GM19239 (cell line): ENCODE data around the gene DHRSX.
"Not testable (repeated sequence)": the region's sequence is repeated elsewhere in the genome, so short reads cannot be mapped to it uniquely, and the experiment has no call there.

Experiments
- DNase-seq: peaks from one replicate; pipeline ENCODE4 v3.0.0; 2011; ENCODE audit warnings: low spot score; ENCODE audit not compliant: insufficient read length
- FAIRE-seq: peaks from 2 replicates; lab custom pipeline; 2011; peaks lifted over from hg19 to GRCh38; lab: Jason Lieb, UNC

Gene DHRSX

DNA sequence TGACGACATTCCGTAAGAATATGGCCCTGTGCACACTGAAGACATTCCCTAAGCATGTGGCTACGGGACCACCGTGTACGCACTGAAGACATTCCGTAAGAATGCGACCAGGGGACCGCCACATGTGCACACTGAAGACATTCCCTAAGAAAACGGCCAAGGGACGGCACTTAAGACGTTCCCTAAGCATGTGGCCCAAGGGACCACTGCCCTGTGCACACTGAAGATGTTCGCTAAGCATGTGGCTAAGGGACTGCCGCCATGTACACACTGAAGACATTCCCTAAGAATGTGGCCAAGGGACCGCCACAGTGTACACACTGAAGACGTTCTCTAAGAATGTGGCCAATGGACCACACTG is 21.4 kb downstream of the DHRSX start:
- FAIRE-seq: no peak
- DNase-seq: no peak

DNA sequence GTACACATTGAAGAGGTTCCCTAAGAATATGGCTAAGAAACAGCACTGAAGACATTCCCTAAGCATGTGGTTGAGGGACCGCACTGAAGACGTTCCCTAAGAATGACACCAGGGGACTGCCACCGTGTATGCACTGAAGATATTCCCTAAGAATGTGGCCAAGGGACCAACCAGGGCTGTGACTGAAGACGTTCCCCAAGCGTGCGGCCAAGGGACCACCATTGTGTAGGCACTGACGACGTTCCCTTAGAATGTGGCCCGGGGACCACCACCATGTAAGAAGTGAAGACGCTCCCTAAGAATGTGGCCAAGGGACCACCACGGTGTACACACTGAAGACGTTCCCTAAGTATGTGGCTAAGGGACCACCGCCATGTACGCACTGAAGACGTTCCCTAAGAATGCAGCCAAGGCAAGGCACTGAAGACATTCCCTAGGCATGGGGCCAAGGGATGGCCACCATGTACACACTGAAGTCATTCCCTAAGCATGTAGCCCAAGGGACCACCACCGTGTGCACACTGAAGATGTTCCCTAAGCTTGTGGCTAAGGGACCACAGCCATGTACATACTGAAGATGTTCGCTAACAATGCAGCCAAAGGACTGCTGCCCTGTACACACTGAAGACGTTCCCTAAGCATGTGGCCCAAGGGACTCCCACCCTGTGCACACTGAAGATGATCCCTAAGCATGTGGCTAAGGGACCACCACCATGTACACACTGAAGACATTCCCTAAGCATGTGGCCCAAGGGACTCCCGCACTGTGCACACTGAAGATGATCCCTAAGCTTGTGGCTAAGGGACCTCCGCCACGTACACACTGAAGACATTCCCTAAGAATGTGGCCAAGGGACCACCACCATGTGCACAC is 22.0 kb downstream of the DHRSX start:
- FAIRE-seq (no peak), DNase-seq (no peak)

DNA sequence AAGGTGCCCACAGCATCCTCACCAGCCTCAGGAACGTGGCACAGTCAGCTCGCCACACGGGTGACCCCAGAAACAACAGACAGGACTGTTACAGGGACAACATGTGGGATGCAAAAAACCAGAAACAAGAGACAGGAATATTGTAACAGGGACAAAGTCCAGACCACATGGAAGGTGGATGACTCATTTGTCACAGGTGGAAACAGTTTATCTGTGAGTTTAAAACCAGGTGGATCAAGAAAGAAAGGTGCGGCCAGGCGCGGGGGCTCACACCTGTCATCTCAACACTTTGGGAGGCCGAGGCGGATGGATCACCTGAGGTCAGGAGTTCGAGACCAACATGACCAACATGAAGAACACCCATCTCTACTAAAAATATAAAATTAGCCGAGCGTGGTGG is 23.5 kb downstream of the DHRSX start:
- FAIRE-seq: peak; percentile 59
- DNase-seq: not testable (repeated sequence)

GRCh38 chrX:2474963-2475726 is 25.6 kb downstream of the DHRSX start:
- DNase-seq (no peak), FAIRE-seq (no peak)

DNA sequence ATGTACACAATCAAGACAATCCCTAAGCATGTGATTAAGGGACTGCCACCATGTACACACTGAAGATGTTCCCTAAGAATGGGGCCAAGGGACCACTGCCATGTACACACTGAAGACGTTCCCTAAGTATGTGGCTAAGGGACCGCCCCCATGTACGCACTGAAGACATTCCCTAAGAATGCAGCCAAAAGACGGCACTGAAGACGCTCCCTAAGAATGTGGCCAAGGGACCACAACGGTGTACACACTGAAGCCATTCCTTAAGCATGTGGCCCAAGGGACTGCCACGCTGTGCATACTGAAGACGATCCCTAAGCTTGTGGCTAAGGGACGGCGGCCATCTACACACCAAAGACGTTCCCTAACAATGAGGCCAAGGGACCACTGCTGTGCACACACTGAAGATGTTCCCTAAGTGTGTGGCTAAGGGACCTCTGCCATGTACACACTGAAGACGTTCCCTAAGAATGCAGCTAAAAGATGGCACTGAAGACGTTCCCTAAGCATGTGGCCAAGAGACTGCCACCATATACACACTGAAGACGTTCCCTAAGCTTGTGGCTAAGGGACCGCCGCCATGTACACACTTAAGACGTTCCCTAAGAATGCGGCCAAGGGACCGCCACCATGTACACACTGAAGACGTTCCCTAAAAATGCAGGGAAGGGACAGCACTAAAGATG is 26.4 kb downstream of the DHRSX start:
- DNase-seq: no peak
- no peak for FAIRE-seq

GRCh38 chrX:2473064-2473463 is 27.7 kb downstream of the DHRSX start:
- not testable (repeated sequence) for DNase-seq, FAIRE-seq

DNA sequence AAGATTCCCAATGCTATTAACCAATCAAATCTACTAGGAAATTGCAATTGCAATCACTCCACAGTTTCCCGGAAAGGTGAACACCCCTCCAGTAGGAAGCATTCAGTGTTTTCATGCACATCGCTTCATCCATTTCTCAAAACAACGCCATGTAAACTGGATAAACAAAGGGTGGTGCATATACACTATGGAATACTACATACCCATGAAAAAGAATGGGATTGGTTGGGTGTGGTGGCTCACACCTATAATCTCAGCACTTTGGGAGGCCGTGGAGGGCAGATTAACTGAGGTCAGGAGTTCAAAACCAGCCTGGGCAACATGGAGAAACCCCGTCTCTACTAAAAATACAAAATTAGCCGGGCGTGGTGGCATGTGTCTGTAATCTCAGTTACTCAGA is 29.1 kb downstream of the DHRSX start:
- no peak for DNase-seq
- FAIRE-seq: no peak

DNA sequence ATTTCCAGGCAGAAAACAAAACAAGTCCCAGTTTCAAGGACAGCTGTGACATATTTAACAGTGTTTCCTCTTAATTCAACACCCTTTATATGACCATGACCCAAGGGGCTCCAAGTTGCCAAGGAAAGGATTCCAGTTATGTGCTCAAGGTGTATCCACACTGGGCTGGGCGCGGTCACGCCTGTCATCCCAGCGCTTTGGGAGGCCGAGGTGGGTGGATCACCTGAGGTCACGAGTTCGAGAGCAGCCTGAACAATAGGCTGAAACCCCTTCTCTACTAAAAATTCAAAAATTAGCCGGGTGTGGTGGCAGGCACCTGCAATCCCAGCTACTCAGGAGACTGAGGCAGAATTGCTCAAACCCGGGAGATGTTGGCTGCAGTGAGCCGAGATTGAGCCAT is 29.6 kb downstream of the DHRSX start:
- not testable (repeated sequence) for DNase-seq, FAIRE-seq

- not testable (repeated sequence) for FAIRE-seq, DNase-seq
Measured at GRCh38 chrX:2469852-2470251, 30.9 kb downstream of the DHRSX start.

GRCh38 chrX:2469196-2469685 is 31.5 kb downstream of the DHRSX start:
- DNase-seq (no peak), FAIRE-seq (no peak)

DNA sequence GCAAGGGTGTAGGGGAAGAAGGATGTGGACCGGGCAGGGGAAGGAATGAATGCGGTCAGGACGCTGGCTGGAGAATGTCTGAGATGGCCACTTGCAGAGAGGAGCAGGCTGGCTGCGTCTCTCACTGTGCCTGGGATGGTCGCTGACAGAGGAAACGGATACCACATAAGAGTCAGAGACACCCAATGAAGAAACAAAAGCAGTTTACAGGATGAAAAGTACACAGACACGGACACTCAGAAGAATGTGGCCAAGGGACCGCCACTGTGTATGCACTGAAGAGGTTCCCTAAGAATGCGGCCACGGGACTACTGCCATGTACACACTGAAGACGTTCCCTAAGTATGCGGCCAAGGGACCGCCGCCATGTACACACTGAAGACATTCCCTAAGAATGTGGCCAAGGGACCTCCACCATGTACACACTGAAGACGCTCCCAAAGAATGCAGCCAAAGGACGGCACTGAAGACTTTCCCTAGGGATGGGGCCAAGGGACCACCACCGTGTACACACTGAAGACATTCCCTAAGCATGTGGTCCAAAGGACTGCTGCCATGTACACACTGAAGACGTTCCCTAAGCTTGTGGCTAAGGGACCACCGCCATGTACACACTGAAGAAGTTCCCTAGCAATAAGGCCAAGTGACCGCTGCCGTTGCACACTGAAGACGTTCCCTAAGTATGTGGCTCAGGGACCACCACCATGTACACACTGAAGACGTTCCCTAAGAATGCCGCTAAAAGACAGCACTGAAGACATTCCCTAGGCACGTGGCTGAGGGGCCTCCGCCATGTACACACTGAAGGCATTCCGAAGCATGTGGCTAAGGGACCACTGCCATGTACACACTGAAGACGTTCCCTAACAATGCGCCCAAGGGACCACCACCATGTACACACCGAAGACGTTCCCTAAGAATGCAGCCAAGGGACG is 32.2 kb downstream of the DHRSX start:
- FAIRE-seq (no peak), DNase-seq (no peak)

DNA sequence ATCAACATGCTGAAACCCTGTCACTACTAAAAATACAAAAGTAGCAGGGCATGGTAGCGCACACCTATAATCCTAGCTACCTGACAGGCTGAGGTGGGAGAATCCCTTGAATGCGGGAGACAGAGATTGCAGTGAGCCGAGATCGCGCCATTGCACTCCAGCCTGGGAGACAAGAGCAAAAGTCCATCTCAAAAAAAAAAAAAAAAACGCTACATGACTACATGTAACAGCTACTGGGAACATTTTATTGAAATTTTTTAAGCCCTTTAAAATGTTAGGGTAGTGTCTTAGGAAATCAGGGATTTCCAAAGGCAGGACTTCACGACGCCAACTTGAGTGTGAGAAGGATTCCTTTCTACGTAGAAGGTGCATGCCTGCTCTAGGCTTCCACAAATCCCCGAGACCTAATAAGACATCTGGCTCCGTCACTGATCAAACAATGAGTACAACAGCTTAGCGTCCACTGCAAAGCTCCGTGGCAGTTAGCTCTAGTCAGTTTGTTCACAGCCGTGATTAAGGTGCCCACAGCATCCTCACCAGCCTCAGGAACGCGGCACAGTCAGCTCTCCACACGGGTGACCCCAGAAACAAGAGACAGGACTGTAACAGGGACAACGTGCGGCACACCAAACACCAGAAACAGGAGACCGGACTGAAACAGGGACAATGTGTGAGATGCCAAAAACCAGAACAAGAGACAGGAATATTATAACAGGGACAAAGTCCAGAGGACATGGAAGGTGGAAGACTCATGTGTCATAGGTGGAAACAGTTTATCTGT is 33.7 kb downstream of the DHRSX start:
- no peak for FAIRE-seq

DNA sequence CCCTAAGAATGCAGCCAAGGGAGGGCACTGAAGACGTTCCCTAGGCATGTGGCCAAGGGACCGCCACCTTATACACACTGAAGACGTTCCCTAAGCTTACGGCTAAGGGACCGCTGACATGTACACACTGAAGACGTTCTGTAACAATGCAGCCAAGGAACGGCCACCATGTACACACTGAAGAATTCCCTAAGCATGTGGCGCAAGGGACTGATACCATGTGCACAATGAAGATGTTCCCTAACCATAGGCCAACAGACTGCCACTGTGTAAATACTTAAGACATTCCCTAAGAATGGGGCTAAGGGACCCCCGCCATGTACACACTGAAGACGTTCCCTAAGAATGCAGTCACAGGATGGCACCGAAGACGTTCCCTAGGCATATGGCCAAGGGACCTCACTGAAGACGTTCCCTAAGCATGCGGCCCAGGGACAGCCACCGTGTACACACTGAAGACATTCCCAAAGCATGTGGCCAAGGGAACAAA is 36.1 kb downstream of the DHRSX start:
- FAIRE-seq (no peak), DNase-seq (no peak)

More for the DNA sequence above, 33.7 kb downstream of the DHRSX start:
- no peak for DNase-seq

- no peak for FAIRE-seq
- no peak for DNase-seq
Measured at GRCh38 chrX:2463973-2464676, 36.7 kb downstream of the DHRSX start.

DNA sequence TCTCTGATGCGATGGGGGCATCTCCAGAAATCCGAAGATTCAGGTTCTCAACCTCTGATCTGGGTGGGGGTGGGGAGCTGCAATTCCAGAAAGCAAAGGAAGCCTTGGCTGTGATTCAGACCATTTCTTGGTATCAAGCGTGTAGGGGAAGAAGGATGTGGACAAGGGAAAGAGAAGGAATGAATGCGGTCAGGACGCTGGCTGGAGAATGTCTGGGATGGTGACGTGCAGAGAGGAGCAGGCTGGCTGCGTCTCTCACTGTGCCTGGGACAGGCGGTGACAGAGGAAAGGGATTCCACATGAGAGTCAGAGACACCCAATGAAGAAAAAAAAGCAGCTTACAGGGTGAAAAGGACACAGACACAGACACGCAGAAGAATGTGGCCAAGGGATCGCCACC is 37.3 kb downstream of the DHRSX start:
- not testable (repeated sequence) for FAIRE-seq, DNase-seq

DNA sequence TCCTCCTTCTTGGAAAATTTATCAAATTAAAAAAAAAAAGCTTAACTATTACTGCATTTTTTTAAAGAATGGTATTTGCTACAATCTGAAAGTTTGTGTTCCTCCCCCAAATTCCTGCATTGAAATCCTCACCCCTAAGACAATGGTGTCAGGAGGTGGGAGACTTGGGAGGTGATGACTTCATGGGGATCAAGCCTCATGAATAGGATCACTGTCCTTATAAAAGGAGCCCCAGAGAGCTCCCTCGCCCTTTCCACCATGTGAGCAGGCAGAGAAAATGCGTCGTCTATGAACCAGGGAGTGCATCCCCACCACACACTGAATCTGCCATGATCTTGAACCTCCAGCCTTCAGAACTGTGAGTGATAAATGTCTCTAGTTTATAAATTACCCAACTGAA is 38.0 kb downstream of the DHRSX start:
- DNase-seq (no peak), FAIRE-seq (no peak)

DNA sequence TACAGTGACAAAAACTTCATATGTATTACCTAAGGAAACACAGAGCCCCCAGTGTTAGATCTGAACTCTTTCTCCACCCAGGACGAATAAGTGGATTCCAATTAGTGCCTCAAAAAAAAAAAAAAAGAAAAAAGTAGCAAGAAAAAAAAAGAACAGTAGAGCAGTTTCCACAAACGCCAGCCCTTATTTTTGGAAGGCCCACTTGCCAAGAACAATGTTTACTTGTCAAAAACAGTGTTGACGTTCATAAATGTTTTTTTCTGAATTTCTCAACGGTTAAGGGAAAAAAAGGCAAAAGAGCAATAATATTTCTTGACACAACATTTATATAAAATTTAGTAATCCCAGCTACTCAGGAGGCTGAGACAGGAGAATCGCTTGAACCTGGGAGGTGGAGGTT is 38.7 kb downstream of the DHRSX start:
- DNase-seq (no peak), FAIRE-seq (no peak)

DNA sequence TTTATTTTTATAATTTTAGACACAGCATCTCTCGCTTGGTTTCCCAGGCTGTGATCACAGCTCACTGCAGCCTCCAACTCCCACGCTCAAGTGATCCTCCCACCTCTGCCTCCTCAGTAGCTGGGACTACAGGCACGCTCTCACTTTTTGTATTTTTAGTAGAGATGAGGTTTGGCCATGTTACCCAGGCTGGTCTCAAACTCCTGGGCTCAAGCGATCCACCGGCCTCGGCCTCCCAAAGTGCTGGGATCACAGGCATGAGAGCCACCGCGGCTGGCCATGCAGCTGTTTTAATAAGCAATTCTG is 39.1 kb downstream of the DHRSX start:
- DNase-seq: no peak
- FAIRE-seq: no peak
